ENCODE results near the gene GGN. TPM values are rescaled to one million over a fixed set of nuclear protein-coding genes. Genes with fewer than 3 reads are reported as not detected.

Gene GGN
- total and polyA plus RNA-seq, 2 donors from 2014 or later, result 0.92 to 1.6 TPM

DNA sequence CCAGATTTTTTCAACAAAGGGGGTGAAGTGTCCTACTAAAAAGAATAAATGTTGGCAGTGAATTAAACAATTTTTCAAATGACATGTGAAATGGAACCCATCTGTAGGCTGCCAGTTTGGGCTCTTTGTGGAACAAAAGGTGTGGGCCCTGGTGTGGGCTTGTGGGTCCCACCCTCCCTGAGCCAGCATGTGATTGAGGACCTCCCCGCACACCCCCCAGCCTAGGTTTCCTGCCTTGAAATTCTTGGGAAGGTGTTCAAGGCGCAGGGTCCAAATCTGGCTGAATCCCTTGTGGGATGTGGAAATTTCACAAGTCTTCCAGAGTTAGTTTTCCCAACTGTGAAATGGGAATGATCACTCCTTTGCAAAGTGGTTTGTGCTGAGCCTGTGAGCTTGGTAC lies 4.1 kb downstream of the GGN start:
- peaks cover 0 to 4% (median 0%) of the 10 kb centered on the region in 3 donors for H3K4me1 ChIP-seq (ENCODE audit: control insufficient read depth in 2 of 3, insufficient read depth in 2 of 3, low read depth in 1 of 3, low read length in 3 of 3)
- no peak for DNase-seq
- no peak overlapping the region for H3K4me3 ChIP-seq (ENCODE audit: low read length in 3 of 3)
- no peaks in the 10 kb centered on the region for H3K9me3 ChIP-seq (ENCODE audit: control insufficient read depth in 2 of 3, insufficient read depth in 1 of 3, low read length in 3 of 3)
- peaks cover 2 to 30% (median 15%) of the 10 kb centered on the region in 3 donors for H3K36me3 ChIP-seq (ENCODE audit: control insufficient read depth in 2 of 3, insufficient read depth in 3 of 3, low read length in 3 of 3)
- H3K27me3 ChIP-seq (ENCODE audit: control insufficient read depth, insufficient read depth, low read length), result peaks cover 2% of the 10 kb centered on the region
- no peak overlapping the region for H3K9ac ChIP-seq (ENCODE audit: low read length in 3 of 3)
- H3K27ac ChIP-seq (ENCODE audit: low read depth in 2 of 2, low read length in 2 of 2), result no peak overlapping the region
- FAIRE-seq, result no peak
- intact Hi-C loops (cut with DNase I), result no loop called here
- TF ChIP-seq, protein P1, sequence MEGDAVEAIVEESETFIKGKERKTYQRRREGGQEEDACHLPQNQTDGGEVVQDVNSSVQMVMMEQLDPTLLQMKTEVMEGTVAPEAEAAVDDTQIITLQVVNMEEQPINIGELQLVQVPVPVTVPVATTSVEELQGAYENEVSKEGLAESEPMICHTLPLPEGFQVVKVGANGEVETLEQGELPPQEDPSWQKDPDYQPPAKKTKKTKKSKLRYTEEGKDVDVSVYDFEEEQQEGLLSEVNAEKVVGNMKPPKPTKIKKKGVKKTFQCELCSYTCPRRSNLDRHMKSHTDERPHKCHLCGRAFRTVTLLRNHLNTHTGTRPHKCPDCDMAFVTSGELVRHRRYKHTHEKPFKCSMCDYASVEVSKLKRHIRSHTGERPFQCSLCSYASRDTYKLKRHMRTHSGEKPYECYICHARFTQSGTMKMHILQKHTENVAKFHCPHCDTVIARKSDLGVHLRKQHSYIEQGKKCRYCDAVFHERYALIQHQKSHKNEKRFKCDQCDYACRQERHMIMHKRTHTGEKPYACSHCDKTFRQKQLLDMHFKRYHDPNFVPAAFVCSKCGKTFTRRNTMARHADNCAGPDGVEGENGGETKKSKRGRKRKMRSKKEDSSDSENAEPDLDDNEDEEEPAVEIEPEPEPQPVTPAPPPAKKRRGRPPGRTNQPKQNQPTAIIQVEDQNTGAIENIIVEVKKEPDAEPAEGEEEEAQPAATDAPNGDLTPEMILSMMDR (IDR thresholded peaks at IDR 0.05; ENCODE audit: borderline replicate concordance, extremely low read depth, insufficient read depth), result no peak

DNA sequence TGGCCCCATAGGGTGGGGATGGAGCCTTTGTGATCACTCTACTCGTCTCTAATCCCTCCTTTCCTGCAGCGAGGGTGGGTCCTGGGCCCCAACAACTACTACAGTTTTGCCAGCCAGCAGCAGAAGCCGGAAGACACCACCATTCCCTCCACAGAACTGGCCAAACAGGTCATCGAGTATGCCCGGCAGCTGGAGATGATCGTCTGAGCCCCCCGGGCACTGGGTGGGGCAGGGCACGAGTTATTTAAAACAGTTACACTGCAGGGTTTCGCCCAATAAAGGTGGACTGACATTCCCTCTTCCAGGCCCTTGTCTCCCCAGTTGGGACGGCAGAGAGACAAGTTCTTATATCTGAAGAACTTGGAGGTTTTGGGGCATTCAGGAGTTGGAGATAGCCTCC lies 4.7 kb downstream of the GGN start:
- peaks cover 2% of the 10 kb centered on the region for H3K27me3 ChIP-seq (ENCODE audit: control insufficient read depth, insufficient read depth, low read length)
- intact Hi-C loops (cut with DNase I), result no loop called here
- H3K27ac ChIP-seq (ENCODE audit: low read depth in 2 of 2, low read length in 2 of 2), result no peak overlapping the region
- peaks cover 2 to 30% (median 15%) of the 10 kb centered on the region in 3 donors for H3K36me3 ChIP-seq (ENCODE audit: control insufficient read depth in 2 of 3, insufficient read depth in 3 of 3, low read length in 3 of 3)
- TF ChIP-seq, protein P1 (IDR thresholded peaks at IDR 0.05; ENCODE audit: borderline replicate concordance, extremely low read depth, insufficient read depth), result no peak
- no peak for FAIRE-seq
- DNase-seq, result no peak
- no peak overlapping the region for H3K4me3 ChIP-seq (ENCODE audit: low read length in 3 of 3)
- no peak overlapping the region for H3K9ac ChIP-seq (ENCODE audit: low read length in 3 of 3)
- H3K9me3 ChIP-seq (ENCODE audit: control insufficient read depth in 2 of 3, insufficient read depth in 1 of 3, low read length in 3 of 3), result no peaks in the 10 kb centered on the region
- H3K4me1 ChIP-seq (ENCODE audit: control insufficient read depth in 2 of 3, insufficient read depth in 2 of 3, low read depth in 1 of 3, low read length in 3 of 3), result peaks cover 0 to 4% (median 0%) of the 10 kb centered on the region in 3 donors

DNA sequence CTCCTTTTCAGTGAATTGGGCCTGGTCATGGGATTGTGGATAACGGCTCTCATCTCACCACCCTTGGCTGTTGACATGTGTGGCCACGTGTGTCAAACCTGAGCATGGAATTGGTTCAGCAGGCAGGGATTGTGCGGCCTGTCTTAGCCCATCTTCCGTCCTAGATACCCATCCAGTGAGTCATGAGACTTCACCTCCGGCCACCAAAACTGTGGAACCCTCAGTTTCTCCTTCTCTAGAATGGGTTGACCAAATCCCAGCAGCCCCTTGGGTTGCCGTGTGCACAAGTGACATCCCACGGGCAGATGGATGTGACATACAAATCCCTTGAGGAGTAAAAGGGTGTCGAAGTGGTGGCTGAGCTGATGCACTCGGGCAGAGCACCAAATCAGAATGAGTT lies 6.7 kb downstream of the GGN start:
- intact Hi-C loops (cut with DNase I), result no loop called here
- peaks cover 2 to 37% (median 15%) of the 10 kb centered on the region in 3 donors for H3K36me3 ChIP-seq (ENCODE audit: control insufficient read depth in 2 of 3, insufficient read depth in 3 of 3, low read length in 3 of 3)
- no peak for DNase-seq
- TF ChIP-seq, protein P1 (IDR thresholded peaks at IDR 0.05; ENCODE audit: borderline replicate concordance, extremely low read depth, insufficient read depth), result no peak
- H3K9me3 ChIP-seq (ENCODE audit: control insufficient read depth in 2 of 3, insufficient read depth in 1 of 3, low read length in 3 of 3), result no peaks in the 10 kb centered on the region
- H3K4me3 ChIP-seq (ENCODE audit: low read length in 3 of 3), result no peak overlapping the region
- no peak overlapping the region for H3K27ac ChIP-seq (ENCODE audit: low read depth in 2 of 2, low read length in 2 of 2)
- H3K27me3 ChIP-seq (ENCODE audit: control insufficient read depth, insufficient read depth, low read length), result no peaks in the 10 kb centered on the region
- H3K9ac ChIP-seq (ENCODE audit: low read length in 3 of 3), result no peak overlapping the region
- H3K4me1 ChIP-seq (ENCODE audit: control insufficient read depth in 2 of 3, insufficient read depth in 2 of 3, low read depth in 1 of 3, low read length in 3 of 3), result peaks cover 0 to 4% (median 3%) of the 10 kb centered on the region in 3 donors
- FAIRE-seq, result no peak

DNA sequence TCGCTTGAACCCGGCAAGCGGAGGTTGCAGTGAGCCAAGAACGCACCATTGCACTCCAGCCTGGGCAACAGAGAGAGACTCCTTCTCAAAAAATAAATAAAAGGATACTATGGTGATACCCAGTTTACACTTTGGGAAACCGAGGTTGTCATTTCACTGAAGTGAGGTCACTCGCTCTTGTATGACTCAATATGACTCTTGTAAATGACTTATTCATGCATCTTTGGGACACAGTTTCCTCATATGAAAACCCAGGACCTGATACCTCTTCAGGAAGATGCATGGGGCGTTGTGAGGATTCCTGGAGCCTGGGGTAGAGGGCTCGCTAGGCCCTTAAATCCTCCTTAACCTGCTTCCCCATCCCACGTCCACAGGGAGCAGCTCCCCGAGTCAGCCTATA lies 9.0 kb downstream of the GGN start:
- H3K4me1 ChIP-seq (ENCODE audit: control insufficient read depth in 2 of 3, insufficient read depth in 2 of 3, low read depth in 1 of 3, low read length in 3 of 3), result peaks cover 0 to 13% (median 12%) of the 10 kb centered on the region in 3 donors
- peaks cover 2 to 37% (median 15%) of the 10 kb centered on the region in 3 donors for H3K36me3 ChIP-seq (ENCODE audit: control insufficient read depth in 2 of 3, insufficient read depth in 3 of 3, low read length in 3 of 3)
- H3K9ac ChIP-seq (ENCODE audit: low read length in 3 of 3), result no peak overlapping the region
- TF ChIP-seq, protein P1 (IDR thresholded peaks at IDR 0.05; ENCODE audit: borderline replicate concordance, extremely low read depth, insufficient read depth), result no peak
- no peaks in the 10 kb centered on the region for H3K9me3 ChIP-seq (ENCODE audit: control insufficient read depth in 2 of 3, insufficient read depth in 1 of 3, low read length in 3 of 3)
- DNase-seq, result no peak
- no peaks in the 10 kb centered on the region for H3K27me3 ChIP-seq (ENCODE audit: control insufficient read depth, insufficient read depth, low read length)
- no peak overlapping the region for H3K27ac ChIP-seq (ENCODE audit: low read depth in 2 of 2, low read length in 2 of 2)
- H3K4me3 ChIP-seq (ENCODE audit: low read length in 3 of 3), result no peak overlapping the region
- no peak for FAIRE-seq
- intact Hi-C loops (cut with DNase I), result no loop called here

All from kidney (tissue), 14 donors.